ENCODE results near the gene VMO1. TPM values are rescaled to one million over a fixed set of nuclear protein-coding genes. Genes with fewer than 3 reads are reported as not detected.

VMO1 gene
- total RNA-seq, 1 experiment from 2014 or later, result 1.2 TPM

GRCh38 chr17:4742133-4742532 lies 44.0 kb downstream of the VMO1 start (continued):
- TF ChIP-seq STAT6 (CRISPR knock-in tag; conservative IDR thresholded peaks at IDR 0.05; ENCODE audit: low read depth) (no peak), PRRX2 (CRISPR knock-in tag; IDR thresholded peaks at IDR 0.05) (no peak), ZNF416 (CRISPR knock-in tag; IDR thresholded peaks at IDR 0.05) (no peak), ZNF263 (CRISPR knock-in tag; IDR thresholded peaks at IDR 0.05; ENCODE audit: low read depth) (no peak), AFF4 (CRISPR knock-in tag; IDR thresholded peaks at IDR 0.05; ENCODE audit: borderline replicate concordance) (no peak), RORB (CRISPR knock-in tag; IDR thresholded peaks at IDR 0.05) (no peak), NR2C2 (CRISPR knock-in tag; IDR thresholded peaks at IDR 0.05) (no peak), PRDM15 (CRISPR knock-in tag; IDR thresholded peaks at IDR 0.05) (no peak), ATF3 (CRISPR knock-in tag; conservative IDR thresholded peaks at IDR 0.05) (no peak)

- Mint-ChIP-seq H3K9me3 (no peaks in the 10 kb centered on the region), H3K4me1 (peaks cover 27% of the 10 kb centered on the region), H3K36me3 (no peaks in the 10 kb centered on the region), H3K4me3 (no peak overlapping the region), H3K27me3 (ENCODE audit: low read depth) (peaks cover 77% of the 10 kb centered on the region), H3K27ac (no peak overlapping the region)
- ATAC-seq (no peak), DNase-seq (ENCODE audit: low spot score) (no peak)
- no peak for TF ChIP-seq JAZF1 (CRISPR knock-in tag; IDR thresholded peaks at IDR 0.05)
- no peak for TF ChIP-seq ZMAT4 (CRISPR knock-in tag; IDR thresholded peaks at IDR 0.05)
- TF ChIP-seq HMGXB4 (CRISPR knock-in tag; IDR thresholded peaks at IDR 0.05), result no peak
- TF ChIP-seq ELF4 (CRISPR knock-in tag; IDR thresholded peaks at IDR 0.05; ENCODE audit: low read depth), result no peak
- TF ChIP-seq CREM (CRISPR knock-in tag; IDR thresholded peaks at IDR 0.05), result no peak
- no peak for TF ChIP-seq ZNF263 (CRISPR knock-in tag; IDR thresholded peaks at IDR 0.05; ENCODE audit: low read depth)
- CTCF ChIA-PET, result interaction anchor here (1.4 kb wide), 1 partner anchor 47 kb away, joined by 3 read pairs; the partner anchor contains the start of gene GLTPD2
- POLR2A ChIA-PET, result no interaction called here
These were observed 44.6 kb downstream of the VMO1 start for GRCh38 chr17:4741544-4741943.
